H1 (cell line): ENCODE measurements around the gene MRPL32. TPM values are rescaled to one million over a fixed set of nuclear protein-coding genes. Genes with fewer than 3 reads are reported as not detected.

Source experiments
- GTF2F1 ChIP-seq: IDR thresholded peaks from 2 replicates; pipeline ENCODE4 v1.6.1; 2012; ENCODE audit warnings: low read depth, low read length, improper control_type of control experiment, borderline replicate concordance
- HDAC6 ChIP-seq: IDR thresholded peaks from one replicate; pipeline ENCODE4 v1.7.1; 2012; ENCODE audit warnings: low read depth, mild to moderate bottlenecking, inconsistent platforms, low read length, moderate library complexity
- KDM4A ChIP-seq: IDR thresholded peaks from one replicate; pipeline ENCODE4 v1.7.1; 2012; ENCODE audit warnings: low read depth, mild to moderate bottlenecking, moderate library complexity, low read length, inconsistent platforms; ENCODE audit not compliant: severe bottlenecking
- RFX5 ChIP-seq: IDR thresholded peaks from 2 replicates; pipeline ENCODE4 v1.6.1; 2011; ENCODE audit warnings: low read depth, low read length, improper control_type of control experiment, borderline replicate concordance
- SIX5 ChIP-seq: IDR thresholded peaks from 2 replicates; pipeline ENCODE4 v1.6.1; 2011; ENCODE audit warnings: mild to moderate bottlenecking, low read depth, low read length
- SP1 ChIP-seq: IDR thresholded peaks from 2 replicates; pipeline ENCODE4 v1.6.1; 2011; ENCODE audit warnings: low read depth, low read length
- SP2 ChIP-seq: IDR thresholded peaks from 2 replicates; pipeline ENCODE4 v1.6.1; 2012; ENCODE audit warnings: mild to moderate bottlenecking, low read length, inconsistent platforms
- TAF7 ChIP-seq: optimal IDR thresholded peaks from 2 replicates; pipeline ENCODE3; 2011; ENCODE audit warnings: low read depth, mild to moderate bottlenecking, inconsistent platforms, low read length, moderate library complexity, borderline replicate concordance
- TEAD4 ChIP-seq: IDR thresholded peaks from 2 replicates; pipeline ENCODE4 v1.6.1; 2012; ENCODE audit warnings: low read depth, low read length, inconsistent platforms, mixed read lengths
- YY1 ChIP-seq: IDR thresholded peaks from 2 replicates; pipeline ENCODE4 v1.6.1; 2011; ENCODE audit warnings: low read depth, mild to moderate bottlenecking, low read length
- polyA plus RNA-seq, 7 experiments: library from polyadenylated mRNA; depleted of rRNA in 3 of 7; stranded (reverse) in 5 of 7; unstranded in 2 of 7; fragments of >200 nt in 5 of 7; fragments of 200-250 nt in 2 of 7; gene quantifications; 1 replicate in 5 of 7; 2 replicates in 1 of 7; 4 replicates in 1 of 7; pipeline versions ENCODE4 v1.2.1 to v1.2.3, GENCODE V29; 2011 to 2013; ENCODE audit warnings: missing spikeins in 2 of 7, mixed read lengths in 2 of 7
- total RNA-seq: library from RNA; stranded (reverse); fragmentation: NEBNext Ultra II Directional; extraction: Animal tissue kit (Norgen Biotek cat#: 25700); gene quantifications from 2 replicates; pipeline ENCODE4 v1.2.1, GENCODE V29; 2021
- TF ChIP-seq, protein P1 (sequence below): fragments of 300-600 bp; sonication (generic); IDR thresholded peaks from 2 replicates; pipeline ENCODE4 v1.7.1; 2012; ENCODE audit warnings: low read length, moderate library complexity, mild to moderate bottlenecking, inconsistent platforms; ENCODE audit not compliant: insufficient replicate concordance
- TF ChIP-seq, protein P2 (sequence below): IDR thresholded peaks from 2 replicates; pipeline ENCODE4 v1.6.1; 2011; ENCODE audit warnings: low read length, improper control_type of control experiment

The MRPL32 gene
- total and polyA plus RNA-seq, 2 of the 8 experiments (the other 6 are each of a cell fraction or from before 2014, with no cell fraction given) = 50.9 to 97.2 TPM

DNA sequence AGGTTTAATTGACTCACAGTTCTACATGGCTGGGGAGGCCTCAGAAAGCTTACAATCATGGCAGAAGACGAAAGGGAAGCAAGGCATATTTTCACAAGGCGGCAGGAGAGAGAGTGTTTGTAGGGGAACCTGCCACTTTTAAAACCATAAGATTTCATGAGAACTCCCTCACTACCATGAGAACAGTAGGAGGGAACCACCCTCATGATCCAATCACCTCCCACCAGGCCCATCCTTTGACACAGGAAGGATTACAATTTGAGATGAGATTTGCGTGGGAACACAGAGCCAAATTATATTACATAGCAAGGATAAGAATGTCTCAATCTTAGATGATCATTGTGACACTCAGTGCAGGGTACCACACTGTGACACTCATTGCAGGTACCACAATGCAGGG lies 44.2 kb downstream of the MRPL32 start (continued):
- TF ChIP-seq, protein P1, sequence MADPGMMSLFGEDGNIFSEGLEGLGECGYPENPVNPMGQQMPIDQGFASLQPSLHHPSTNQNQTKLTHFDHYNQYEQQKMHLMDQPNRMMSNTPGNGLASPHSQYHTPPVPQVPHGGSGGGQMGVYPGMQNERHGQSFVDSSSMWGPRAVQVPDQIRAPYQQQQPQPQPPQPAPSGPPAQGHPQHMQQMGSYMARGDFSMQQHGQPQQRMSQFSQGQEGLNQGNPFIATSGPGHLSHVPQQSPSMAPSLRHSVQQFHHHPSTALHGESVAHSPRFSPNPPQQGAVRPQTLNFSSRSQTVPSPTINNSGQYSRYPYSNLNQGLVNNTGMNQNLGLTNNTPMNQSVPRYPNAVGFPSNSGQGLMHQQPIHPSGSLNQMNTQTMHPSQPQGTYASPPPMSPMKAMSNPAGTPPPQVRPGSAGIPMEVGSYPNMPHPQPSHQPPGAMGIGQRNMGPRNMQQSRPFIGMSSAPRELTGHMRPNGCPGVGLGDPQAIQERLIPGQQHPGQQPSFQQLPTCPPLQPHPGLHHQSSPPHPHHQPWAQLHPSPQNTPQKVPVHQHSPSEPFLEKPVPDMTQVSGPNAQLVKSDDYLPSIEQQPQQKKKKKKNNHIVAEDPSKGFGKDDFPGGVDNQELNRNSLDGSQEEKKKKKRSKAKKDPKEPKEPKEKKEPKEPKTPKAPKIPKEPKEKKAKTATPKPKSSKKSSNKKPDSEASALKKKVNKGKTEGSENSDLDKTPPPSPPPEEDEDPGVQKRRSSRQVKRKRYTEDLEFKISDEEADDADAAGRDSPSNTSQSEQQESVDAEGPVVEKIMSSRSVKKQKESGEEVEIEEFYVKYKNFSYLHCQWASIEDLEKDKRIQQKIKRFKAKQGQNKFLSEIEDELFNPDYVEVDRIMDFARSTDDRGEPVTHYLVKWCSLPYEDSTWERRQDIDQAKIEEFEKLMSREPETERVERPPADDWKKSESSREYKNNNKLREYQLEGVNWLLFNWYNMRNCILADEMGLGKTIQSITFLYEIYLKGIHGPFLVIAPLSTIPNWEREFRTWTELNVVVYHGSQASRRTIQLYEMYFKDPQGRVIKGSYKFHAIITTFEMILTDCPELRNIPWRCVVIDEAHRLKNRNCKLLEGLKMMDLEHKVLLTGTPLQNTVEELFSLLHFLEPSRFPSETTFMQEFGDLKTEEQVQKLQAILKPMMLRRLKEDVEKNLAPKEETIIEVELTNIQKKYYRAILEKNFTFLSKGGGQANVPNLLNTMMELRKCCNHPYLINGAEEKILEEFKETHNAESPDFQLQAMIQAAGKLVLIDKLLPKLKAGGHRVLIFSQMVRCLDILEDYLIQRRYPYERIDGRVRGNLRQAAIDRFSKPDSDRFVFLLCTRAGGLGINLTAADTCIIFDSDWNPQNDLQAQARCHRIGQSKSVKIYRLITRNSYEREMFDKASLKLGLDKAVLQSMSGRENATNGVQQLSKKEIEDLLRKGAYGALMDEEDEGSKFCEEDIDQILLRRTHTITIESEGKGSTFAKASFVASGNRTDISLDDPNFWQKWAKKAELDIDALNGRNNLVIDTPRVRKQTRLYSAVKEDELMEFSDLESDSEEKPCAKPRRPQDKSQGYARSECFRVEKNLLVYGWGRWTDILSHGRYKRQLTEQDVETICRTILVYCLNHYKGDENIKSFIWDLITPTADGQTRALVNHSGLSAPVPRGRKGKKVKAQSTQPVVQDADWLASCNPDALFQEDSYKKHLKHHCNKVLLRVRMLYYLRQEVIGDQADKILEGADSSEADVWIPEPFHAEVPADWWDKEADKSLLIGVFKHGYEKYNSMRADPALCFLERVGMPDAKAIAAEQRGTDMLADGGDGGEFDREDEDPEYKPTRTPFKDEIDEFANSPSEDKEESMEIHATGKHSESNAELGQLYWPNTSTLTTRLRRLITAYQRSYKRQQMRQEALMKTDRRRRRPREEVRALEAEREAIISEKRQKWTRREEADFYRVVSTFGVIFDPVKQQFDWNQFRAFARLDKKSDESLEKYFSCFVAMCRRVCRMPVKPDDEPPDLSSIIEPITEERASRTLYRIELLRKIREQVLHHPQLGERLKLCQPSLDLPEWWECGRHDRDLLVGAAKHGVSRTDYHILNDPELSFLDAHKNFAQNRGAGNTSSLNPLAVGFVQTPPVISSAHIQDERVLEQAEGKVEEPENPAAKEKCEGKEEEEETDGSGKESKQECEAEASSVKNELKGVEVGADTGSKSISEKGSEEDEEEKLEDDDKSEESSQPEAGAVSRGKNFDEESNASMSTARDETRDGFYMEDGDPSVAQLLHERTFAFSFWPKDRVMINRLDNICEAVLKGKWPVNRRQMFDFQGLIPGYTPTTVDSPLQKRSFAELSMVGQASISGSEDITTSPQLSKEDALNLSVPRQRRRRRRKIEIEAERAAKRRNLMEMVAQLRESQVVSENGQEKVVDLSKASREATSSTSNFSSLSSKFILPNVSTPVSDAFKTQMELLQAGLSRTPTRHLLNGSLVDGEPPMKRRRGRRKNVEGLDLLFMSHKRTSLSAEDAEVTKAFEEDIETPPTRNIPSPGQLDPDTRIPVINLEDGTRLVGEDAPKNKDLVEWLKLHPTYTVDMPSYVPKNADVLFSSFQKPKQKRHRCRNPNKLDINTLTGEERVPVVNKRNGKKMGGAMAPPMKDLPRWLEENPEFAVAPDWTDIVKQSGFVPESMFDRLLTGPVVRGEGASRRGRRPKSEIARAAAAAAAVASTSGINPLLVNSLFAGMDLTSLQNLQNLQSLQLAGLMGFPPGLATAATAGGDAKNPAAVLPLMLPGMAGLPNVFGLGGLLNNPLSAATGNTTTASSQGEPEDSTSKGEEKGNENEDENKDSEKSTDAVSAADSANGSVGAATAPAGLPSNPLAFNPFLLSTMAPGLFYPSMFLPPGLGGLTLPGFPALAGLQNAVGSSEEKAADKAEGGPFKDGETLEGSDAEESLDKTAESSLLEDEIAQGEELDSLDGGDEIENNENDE = no peak
- TF ChIP-seq SIX5 (no peak), YY1 (no peak), HDAC6 (no peak), TEAD4 (no peak), RFX5 (no peak), KDM4A (no peak), SP2 (no peak), SP1 (no peak), GTF2F1 (no peak), TAF7 (no peak)
- TF ChIP-seq, protein P2, sequence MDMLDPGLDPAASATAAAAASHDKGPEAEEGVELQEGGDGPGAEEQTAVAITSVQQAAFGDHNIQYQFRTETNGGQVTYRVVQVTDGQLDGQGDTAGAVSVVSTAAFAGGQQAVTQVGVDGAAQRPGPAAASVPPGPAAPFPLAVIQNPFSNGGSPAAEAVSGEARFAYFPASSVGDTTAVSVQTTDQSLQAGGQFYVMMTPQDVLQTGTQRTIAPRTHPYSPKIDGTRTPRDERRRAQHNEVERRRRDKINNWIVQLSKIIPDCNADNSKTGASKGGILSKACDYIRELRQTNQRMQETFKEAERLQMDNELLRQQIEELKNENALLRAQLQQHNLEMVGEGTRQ = no peak
